Non-pigmented ciliary epithelial cell (primary cell): Measurements from ENCODE around the gene NDUFB10.
"Not testable (repeated sequence)": the region's sequence is repeated elsewhere in the genome, so short reads cannot be mapped to it uniquely, and the experiment has no call there.

Source experiments
- DNase-seq: peaks from one replicate; pipeline ENCODE4 v3.0.0-alpha.2; 2010; ENCODE audit warnings: low read depth

NDUFB10 gene

DNA sequence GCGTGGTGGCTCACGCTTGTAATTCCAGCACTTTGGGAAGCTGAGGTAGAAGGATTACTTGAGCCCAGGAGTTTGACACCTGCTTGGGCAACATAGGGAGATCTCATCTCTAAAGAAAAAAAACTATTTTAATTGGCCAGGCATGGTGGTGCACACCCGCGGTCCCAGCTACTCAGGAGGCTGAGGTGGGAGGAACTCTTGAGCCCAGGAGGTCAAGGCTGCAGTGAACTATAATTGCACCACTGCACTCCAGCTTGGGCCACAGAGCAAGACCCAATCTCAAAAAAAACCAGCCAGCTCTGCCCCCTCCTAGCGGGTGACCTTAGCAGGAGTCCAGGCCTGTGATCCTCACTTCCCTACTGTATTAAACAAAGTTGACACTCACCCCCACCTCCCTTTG, 35.2 kb upstream of the NDUFB10 start:
- DNase-seq: no peak

DNA sequence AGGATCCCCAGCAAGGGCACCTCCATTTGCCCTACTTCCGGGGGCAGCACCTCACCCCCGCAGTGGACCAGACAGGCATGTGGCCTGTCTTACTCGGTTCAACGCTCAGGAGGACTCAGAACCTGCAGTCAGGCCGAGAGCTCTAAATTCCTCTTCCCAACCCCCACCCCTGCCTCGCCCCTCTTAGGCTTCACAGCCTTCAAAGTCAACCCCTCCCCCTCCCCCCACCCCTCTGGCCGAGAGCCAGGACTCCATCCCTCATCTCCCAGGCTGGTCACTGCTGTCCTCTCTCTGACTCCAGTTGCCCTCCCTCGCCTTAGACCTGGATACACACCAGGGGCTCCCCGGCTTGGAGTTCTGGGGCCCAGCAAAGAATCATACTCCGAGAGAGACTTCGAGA, 33.1 kb upstream of the NDUFB10 start:
- no peak for DNase-seq

- DNase-seq: no peak
These were observed 30.2 kb upstream of the NDUFB10 start for GRCh38 chr16:1929105-1929504.

DNA sequence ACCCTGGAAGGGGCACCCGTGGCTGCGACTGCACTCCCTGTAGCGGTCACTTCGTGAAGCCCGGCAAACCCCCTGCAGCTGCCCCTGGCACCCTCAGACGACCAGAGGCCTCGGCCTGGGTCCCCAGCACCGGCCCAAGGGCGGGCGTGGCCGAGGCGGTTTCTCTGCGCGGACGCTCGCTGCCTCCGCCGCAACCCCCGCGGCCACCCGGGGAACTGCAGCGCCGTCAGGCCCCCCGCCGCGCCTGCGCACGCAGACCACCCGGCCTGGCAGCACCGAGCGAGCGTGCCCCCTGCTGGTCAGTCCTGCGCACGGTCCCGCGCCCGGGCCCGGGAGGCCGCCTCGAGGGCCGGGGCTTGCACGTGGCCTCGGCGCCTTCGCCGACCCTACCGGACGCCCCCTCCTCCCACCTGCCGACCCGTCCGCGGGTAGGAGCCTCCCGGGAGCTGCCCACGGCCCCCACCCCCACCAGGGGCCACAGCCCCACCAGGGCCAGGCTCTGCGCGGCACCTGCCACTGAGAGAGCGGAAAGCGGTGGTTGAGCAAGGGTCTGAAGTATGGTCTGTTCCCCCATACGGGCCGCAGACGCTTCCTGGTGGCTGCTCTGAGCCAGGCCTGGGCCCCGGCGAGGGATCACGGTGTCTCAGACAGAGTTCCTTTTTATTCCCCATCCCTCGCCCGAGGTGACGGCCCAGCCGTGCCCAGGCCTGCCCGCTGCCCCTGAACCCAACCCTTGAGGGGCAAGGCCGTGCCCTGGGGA, 29.6 kb upstream of the NDUFB10 start:
- DNase-seq: no peak

GRCh38 chr16:1930338-1930720, 29.0 kb upstream of the NDUFB10 start:
- no peak for DNase-seq

DNA sequence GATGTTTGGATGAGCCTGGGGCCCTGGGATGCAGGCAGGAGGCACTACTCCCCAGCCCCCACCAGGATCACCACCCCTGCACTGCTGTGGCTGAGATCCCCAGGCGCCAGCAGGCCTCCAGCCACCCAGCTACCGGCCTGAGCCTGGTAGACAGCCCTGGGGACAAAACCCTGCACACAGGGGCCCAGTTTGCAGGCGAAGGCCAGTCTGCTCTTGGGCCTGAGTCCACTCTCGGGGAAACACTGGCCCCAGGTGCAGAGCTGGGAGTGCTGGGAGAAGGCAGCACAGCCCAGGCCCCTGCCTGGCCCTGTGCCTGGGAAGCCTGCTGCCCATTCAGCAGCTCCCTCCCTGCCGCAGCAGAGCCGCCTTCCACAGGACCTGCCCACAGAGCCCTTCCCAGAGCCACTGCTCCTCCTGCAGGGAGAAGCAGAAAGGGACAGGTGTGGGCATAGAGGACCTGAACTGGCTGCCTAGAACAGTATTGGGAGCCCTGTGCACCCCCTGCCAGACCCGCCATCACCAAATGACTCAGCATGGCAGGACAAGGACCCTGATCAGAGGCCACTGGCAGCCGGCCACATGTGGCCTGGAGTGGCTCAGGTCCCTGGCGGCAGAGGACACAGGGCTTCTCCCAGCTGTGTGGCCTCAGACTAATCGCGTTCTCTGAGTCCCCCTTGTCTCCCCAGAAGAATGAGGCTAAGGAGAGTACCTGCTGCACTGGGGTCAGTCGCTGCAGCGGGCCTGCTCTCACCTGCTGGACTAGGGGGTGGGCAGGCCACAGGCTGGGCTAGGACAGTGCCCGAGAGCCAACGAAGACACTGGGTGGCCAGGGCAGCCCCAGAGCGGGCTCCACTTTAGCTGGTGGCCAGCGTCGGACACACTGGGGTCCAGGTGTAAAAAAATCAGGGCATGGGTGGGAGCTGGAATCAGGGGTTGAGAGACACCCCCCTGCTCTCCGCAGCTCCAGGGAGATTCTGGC, 27.0 kb upstream of the NDUFB10 start:
- DNase-seq: no peak

GRCh38 chr16:1933097-1933661, 26.2 kb upstream of the NDUFB10 start:
- DNase-seq: no peak

- no peak for DNase-seq
These were observed 22.3 kb upstream of the NDUFB10 start for GRCh38 chr16:1936945-1937479.

GRCh38 chr16:1938316-1938715, 21.0 kb upstream of the NDUFB10 start:
- DNase-seq: no peak

- no peak for DNase-seq
These were observed 20.4 kb upstream of the NDUFB10 start for GRCh38 chr16:1938910-1939309.

GRCh38 chr16:1939833-1940232, 19.5 kb upstream of the NDUFB10 start:
- DNase-seq: not testable (repeated sequence)

- DNase-seq: no peak
These were observed 18.8 kb upstream of the NDUFB10 start for GRCh38 chr16:1940273-1941161.

- no peak for DNase-seq
These were observed 17.9 kb upstream of the NDUFB10 start for GRCh38 chr16:1941162-1942046.

- DNase-seq: no peak
These were observed 17.1 kb upstream of the NDUFB10 start for GRCh38 chr16:1942047-1942809.

DNA sequence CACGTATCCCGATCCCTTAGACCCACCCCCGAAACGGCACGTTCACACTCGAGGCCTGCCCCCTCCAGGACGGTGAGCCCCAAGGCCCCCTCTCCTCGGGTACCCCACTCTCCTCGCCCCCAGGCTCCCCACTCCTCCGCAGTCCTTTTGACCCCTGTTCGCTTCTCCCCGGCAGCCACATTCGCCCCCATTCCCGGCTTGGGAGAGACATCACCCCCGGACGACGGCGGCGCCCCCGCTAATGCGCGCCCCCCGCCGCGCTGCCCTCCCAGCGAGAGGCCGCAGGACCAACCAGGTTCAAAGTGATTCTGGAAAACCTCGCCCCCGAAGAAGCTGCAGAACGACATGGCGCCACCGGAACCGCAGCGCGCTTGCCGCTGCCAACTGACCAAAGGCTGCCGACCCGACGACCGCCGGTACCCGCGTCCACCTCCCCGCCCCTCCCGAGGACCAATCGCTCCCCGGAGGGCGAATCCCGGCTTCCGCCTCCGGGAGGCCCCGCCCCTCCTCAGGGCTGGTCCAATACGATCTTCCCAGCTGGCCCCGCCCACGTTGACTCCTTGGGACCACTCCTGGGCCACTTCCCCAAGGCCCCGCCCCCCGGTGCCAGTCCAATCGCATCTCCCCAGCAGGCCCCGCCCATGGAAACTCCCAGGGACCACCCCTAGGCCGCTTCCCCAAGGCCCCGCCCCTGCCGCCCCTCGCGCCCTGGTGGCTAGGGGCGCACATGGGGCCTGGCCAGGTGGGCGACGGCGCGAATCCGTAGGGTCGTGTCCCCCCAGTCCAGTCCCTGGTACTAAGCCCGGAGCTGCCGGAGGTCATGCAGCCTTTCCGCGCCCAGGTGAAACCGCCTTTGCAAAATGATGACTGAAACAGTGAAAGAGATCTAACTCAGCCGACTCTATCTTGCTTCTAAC, 16.3 kb upstream of the NDUFB10 start, which contains the start of gene MSRB1:
MSRB1 (minus strand) TSS at position 390 of the 917 bp plus-strand sequence; CDS start at position 347, 43 bp downstream.
- peak; percentile 88 for DNase-seq

DNA sequence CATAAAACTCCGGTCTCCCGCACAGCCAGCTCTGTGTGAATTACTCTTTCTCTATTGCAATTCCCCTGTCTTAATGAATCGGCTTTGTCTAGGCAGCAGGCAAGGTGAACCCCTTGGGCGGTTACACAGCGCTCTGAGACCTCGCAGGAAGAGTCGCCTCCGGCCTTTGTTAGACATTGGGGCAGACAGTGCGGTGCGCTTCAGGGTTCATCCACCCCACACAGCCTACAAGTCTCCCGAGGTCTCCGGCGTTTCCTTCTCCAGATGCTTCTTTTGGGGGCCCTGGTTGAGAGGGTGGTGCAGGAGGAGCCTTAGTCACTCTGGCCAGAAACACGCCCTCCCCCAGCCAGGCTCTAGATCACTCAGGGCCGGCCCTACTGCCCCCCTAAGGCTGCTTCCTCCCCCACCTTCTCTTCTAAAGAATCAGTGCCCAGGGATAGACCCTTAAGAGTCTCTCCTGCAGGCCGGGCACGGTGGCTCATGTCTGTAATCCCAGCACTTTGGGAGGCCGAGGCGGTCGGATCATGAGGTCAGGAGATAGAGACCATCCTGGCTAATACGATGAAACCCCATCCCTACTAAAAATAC, 14.6 kb upstream of the NDUFB10 start:
- DNase-seq: no peak

DNA sequence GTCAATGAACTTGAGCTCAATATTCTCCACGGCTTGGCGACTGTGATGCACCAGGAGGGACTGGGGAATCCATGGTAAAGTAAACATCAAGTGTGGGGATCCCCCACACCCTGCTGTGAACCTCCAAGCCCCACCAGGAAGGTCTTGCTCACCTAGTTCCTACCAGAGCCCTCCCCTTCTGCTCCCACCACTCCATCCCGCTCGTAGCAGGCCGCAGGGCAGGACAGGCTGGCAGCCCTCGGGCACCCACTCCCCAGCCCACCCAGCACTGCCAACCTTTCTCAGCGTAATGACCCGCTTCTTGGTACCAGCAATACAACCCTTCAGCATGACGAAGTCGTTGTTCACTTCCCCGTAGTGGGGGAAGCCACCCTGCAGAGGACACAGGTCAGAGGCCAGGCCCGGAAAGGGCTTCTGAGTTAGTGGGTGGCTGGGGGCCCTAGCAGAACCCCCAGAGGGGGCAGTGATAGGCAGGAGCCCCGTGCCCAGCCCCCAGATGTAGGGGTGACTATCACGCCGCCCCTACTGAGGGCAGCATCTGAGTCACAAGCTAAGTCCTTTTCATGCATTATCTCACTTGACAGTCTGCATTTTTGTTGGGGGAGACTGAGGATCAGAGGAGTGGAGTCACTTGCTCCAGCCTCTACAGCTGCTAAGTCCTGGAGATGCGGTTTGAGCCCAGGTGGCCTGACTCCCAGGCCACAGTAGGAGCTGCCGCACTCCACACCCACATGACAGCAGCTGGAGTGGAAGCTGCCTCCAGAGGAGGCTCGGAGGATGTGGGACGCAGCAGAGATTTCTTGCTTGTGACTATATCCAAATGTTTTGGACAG, 13.6 kb upstream of the NDUFB10 start:
- DNase-seq: no peak
